ENCODE results near the gene KRTAP10-3.

DNA sequence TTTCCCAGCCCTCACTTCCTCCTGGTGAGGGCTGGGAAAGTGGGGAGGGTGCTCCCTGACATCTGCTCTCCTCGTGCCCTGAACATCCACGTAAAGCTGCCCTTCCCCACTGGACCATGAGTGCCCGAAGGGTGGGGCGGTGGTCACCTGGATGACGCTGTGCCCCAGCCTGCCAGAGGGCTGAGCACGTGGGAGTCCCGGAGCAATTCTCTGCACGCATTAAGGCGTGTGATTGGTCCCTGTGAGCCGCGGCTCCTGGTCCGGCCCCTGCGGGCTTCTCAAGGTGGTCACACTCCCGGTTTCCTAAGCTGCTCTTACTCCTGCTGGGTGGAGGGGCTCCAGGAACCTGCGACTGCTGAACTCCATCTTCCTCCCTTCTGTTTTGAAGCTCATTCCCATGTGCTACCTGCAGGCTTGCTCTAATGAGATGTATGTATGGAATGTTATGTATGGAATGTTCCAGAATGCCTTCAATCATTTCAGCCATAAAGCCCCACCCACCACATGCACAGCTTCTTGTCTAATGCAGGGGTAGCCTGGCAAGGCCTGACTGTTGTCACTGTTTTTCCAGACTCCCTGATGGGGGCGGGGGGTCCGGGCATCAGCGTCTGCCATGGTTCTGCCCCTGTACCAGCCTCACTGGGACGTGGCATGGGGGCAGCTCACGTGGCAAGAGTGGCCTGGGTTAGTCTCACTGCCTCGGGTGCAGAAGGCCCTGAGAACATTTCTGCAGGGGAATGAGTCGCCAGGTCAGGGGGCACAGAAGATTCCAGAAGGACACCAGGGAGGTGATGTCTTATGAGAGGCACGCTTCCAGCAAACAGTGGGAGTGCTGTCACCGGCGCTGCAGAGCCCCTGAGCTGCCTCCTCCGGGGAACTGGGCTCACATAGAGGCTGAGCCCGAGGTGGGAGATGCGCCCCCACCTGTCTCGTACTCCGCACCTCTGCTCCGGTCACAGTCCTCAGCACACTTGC lies 38.0 kb downstream of the KRTAP10-3 start:
- TF ChIP-seq, protein P1, sequence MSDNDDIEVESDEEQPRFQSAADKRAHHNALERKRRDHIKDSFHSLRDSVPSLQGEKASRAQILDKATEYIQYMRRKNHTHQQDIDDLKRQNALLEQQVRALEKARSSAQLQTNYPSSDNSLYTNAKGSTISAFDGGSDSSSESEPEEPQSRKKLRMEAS (IDR thresholded peaks at IDR 0.05; ENCODE audit: low read depth): no peak
- TF ChIP-seq, protein P2, sequence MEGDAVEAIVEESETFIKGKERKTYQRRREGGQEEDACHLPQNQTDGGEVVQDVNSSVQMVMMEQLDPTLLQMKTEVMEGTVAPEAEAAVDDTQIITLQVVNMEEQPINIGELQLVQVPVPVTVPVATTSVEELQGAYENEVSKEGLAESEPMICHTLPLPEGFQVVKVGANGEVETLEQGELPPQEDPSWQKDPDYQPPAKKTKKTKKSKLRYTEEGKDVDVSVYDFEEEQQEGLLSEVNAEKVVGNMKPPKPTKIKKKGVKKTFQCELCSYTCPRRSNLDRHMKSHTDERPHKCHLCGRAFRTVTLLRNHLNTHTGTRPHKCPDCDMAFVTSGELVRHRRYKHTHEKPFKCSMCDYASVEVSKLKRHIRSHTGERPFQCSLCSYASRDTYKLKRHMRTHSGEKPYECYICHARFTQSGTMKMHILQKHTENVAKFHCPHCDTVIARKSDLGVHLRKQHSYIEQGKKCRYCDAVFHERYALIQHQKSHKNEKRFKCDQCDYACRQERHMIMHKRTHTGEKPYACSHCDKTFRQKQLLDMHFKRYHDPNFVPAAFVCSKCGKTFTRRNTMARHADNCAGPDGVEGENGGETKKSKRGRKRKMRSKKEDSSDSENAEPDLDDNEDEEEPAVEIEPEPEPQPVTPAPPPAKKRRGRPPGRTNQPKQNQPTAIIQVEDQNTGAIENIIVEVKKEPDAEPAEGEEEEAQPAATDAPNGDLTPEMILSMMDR (IDR thresholded peaks at IDR 0.05): no peak
- no peak for TF ChIP-seq FOSL2 (IDR thresholded peaks at IDR 0.05; ENCODE audit: borderline replicate concordance, low read depth)
- TF ChIP-seq TAF1 (IDR thresholded peaks at IDR 0.05; ENCODE audit: borderline replicate concordance, low read depth, low read length): no peak
- TF ChIP-seq POLR2AphosphoS5 (IDR thresholded peaks at IDR 0.05; ENCODE audit: low read depth, low read length): no peak
- no peak for TF ChIP-seq NFIC (IDR thresholded peaks at IDR 0.05; ENCODE audit: borderline replicate concordance)

Measured in SK-N-SH (cell line).